Hepatocyte (in vitro differentiated cells): ENCODE measurements around the gene THSD4.

Source experiments
- EZH2 ChIP-seq: fragments of 200-600 bp; sonication (generic); IDR thresholded peaks from 2 replicates; pipeline ENCODE4 v1.6.1; 2016; ENCODE audit warnings: antibody characterized with exemption, mild to moderate bottlenecking, borderline replicate concordance
- EZH2phosphoT487 ChIP-seq: fragments of 200-600 bp; sonication (generic); IDR thresholded peaks from one replicate; pipeline ENCODE4 v1.6.1; 2018; ENCODE audit warnings: antibody characterized with exemption, mild to moderate bottlenecking, low read depth, moderate library complexity; ENCODE audit not compliant: unreplicated experiment, severe bottlenecking
- TF ChIP-seq, protein P1 (sequence below): fragments of 200-600 bp; sonication (generic); IDR thresholded peaks from 2 replicates; pipeline ENCODE4 v1.5.1; 2016; ENCODE audit warnings: antibody characterized with exemption, mild to moderate bottlenecking; ENCODE audit not compliant: poor library complexity

DNA sequence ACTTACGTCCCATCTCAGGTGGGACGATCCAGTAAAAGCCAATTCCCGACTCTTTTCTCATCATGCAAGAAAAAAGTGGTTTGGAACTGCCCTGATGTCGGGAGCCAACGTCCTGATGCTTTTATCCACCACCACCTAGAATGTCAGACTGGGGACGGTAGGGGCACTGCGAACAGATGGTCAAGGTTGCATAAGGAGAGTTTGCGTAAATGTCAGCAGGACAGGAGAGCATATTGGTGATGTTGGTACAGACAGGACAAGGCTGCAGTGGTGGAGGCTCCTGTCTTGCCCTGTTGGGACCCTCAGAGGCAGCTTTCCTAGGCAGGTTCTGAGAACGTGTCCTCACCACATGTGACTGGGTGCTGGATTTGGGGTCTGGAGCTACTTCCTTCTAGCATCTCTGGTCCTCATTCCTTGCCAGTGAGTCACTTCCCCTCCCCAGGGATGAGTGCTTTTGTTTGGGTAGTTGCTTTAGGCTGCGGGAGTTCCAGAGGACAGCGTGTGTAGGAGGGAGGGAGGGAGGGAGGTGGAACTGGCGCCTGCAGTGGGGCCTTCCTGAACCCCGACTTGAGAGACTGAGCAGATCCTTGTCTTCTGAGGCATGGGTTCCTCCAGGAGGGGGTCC is 21.0 kb downstream of the THSD4 start:
- TF ChIP-seq EZH2phosphoT487 (no peak), EZH2 (no peak)
- TF ChIP-seq, protein P1, sequence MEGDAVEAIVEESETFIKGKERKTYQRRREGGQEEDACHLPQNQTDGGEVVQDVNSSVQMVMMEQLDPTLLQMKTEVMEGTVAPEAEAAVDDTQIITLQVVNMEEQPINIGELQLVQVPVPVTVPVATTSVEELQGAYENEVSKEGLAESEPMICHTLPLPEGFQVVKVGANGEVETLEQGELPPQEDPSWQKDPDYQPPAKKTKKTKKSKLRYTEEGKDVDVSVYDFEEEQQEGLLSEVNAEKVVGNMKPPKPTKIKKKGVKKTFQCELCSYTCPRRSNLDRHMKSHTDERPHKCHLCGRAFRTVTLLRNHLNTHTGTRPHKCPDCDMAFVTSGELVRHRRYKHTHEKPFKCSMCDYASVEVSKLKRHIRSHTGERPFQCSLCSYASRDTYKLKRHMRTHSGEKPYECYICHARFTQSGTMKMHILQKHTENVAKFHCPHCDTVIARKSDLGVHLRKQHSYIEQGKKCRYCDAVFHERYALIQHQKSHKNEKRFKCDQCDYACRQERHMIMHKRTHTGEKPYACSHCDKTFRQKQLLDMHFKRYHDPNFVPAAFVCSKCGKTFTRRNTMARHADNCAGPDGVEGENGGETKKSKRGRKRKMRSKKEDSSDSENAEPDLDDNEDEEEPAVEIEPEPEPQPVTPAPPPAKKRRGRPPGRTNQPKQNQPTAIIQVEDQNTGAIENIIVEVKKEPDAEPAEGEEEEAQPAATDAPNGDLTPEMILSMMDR = no peak
